NCI-H1930 (cell line): Measurements from ENCODE around the gene ACOXL.
A peak's percentile ranks its signal among the peaks of the same experiment; 100 is the strongest.

Source experiments
- DNase-seq, 2 experiments: peaks; one replicate each; lab custom pipeline; 2025; lab: John Stamatoyannopoulos, UW

Gene ACOXL

GRCh38 chr2:110875384-110875725, 143.0 kb downstream of the ACOXL start:
- DNase-seq: no peak

GRCh38 chr2:110876167-110876999, 144.0 kb downstream of the ACOXL start:
- no peak for DNase-seq

- no peak for DNase-seq
Measured at GRCh38 chr2:110877031-110877827, 144.9 kb downstream of the ACOXL start.

- no peak for DNase-seq
Measured at GRCh38 chr2:110878150-110878549, 145.8 kb downstream of the ACOXL start.

- DNase-seq: no peak
Measured at GRCh38 chr2:110881908-110882307, 149.5 kb downstream of the ACOXL start.

- DNase-seq: no peak
Measured at GRCh38 chr2:110883406-110883805, 151.0 kb downstream of the ACOXL start.

GRCh38 chr2:110885256-110885655, 152.9 kb downstream of the ACOXL start:
- DNase-seq: no peak

GRCh38 chr2:110886826-110887573, 154.6 kb downstream of the ACOXL start:
- no peak for DNase-seq

GRCh38 chr2:110888411-110888810, 156.0 kb downstream of the ACOXL start:
- DNase-seq: no peak

GRCh38 chr2:110891626-110892025, 159.3 kb downstream of the ACOXL start:
- no peak for DNase-seq

GRCh38 chr2:110896226-110896625, 163.9 kb downstream of the ACOXL start:
- no peak for DNase-seq

- no peak for DNase-seq
Measured at GRCh38 chr2:110897966-110898365, 165.6 kb downstream of the ACOXL start.

- peak in 1 of 2 experiments; percentile 37 for DNase-seq
Measured at GRCh38 chr2:110900191-110900590, 167.8 kb downstream of the ACOXL start.

- no peak for DNase-seq
Measured at GRCh38 chr2:110903548-110903947, 171.2 kb downstream of the ACOXL start.

GRCh38 chr2:110904116-110904778, 171.9 kb downstream of the ACOXL start:
- no peak for DNase-seq

GRCh38 chr2:110904779-110905148, 172.4 kb downstream of the ACOXL start:
- no peak for DNase-seq

- DNase-seq: no peak
Measured at GRCh38 chr2:110905217-110905616, 172.8 kb downstream of the ACOXL start.

- no peak for DNase-seq
Measured at GRCh38 chr2:110906613-110907298, 174.4 kb downstream of the ACOXL start.

- no peak for DNase-seq
Measured at GRCh38 chr2:110909501-110909900, 177.1 kb downstream of the ACOXL start.

GRCh38 chr2:110910423-110910822, 178.1 kb downstream of the ACOXL start:
- no peak for DNase-seq

GRCh38 chr2:110919738-110920137, 187.4 kb downstream of the ACOXL start:
- no peak for DNase-seq
